Activated T-helper 9 cell treated with anti-CD3 and anti-CD28 coated beads, Interleukin-2, amount 50 U/mL, for 16 hours (primary cell): ENCODE measurements around the gene STRA6.
"Not testable (repeated sequence)": the region's sequence is repeated elsewhere in the genome, so short reads cannot be mapped to it uniquely, and the experiment has no call there.

Source experiments
- DNase-seq: peaks from one replicate; pipeline ENCODE4 v3.0.0-alpha.2; 2020; ENCODE audit warnings: low read depth

Gene STRA6

DNA sequence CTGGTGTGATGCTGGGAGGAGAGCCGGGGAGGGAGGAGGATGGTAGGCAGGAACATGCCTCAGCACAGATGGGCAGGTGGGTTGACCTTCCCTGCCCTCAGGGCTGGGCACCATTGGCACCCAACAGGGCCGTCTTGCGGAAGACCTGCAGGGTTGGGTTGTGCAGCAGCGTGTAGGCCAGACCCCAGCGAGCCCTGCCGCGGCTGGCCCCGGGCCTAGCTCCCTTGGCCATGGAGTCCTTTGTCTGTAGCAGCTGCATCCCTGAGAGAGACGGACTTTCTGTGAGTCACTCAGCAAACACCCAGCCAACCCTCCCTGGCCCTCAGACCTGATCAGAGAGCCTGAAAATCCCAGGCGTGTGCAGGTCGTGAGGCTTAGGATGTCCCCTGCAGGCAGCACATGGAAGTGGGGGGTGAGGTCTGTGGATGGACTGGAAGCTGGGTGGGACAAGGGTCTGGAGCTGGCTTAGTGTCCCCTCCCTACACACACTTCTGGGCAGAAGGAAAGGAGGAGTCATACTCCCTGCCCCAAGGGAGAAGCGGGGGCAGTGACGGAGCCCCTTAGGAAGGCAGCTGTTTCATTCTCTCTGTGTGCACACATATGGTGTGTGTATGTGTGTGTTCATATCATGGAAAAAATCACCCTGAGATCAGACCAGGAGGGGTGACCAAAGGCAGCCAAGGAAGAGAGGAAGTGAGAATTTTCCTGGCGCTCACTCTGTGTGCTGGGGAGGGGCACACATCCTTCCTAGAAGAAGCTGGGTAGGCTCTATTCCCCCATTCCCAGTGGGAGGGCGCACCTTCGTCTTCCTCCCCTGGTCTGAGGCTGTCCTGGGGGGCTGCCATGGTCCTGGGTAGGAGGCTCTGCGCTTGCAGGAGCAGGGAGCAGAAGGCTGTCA lies 22.4 kb downstream of the STRA6 start:
- no peak for DNase-seq

DNA sequence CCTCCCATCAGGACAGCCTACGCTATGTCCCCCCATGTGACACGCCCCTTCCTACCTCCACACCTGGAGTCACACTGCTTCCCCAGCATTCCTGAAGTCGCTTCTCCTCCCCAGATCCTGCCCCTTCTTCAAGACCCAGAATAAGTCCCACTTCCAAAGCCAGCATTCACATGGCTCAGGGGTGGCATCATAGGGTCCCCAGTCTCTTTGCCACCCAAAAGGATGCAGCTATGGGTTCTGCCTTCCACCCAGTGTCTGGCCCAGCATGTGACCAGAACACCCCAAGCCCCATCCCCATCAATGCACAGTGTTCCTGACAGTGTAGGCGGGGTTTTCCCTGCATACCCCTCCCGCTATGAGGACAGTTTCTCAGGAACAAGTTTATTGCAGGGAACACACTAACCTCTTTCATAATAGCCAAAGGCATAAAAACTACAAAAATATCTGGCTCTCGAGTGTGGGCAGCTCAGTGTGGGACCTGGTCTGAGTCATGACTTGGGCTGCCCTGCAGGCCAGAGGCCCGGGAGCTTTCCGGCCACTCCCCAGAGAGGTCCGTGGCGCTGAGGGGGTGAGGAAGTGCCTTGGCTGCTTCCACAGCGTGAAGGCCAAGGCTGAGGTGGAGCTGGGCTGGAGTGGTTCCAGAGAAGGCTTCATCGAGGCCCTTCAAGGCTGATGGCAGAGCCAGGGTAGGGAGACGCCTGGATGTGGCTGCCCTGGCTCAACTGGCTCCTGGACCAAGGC lies 23.3 kb downstream of the STRA6 start:
- DNase-seq = no peak

DNA sequence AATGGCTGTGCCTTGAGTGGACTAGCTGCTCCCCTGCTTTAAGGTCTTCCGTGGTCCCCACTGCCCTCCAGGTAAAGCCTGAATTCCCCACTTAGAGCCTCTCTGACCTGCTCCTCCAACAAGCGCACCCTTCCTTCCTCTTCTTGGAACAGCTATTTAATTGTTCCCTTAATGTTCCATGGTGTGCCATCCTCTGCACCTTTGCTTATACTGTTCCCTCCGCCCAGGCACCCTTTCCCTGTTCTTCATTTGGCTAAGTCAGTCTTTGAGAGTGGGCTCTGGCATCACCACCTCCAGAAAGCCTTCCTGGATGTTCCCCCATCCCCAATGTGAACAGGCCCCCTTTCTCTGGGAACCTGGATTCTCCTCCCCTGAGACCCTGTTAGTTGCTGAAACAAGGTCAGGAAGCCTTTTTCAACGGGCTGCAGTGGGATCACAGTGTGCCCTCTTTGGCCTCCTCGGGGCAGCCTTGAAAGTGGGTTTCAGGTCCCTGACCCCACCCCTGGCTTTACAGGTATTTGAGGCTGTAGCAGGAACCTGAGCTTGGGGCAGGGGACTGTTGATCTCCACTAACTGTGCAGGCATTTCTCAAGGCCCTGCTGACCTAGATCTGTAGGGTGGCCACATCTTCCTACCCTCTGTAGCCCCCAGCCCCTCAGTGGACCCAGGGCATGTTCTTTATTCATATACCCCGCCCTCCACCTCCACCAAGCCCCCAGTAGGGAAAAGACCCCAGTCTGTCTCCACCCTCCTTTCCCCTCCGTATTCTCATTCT lies 24.1 kb downstream of the STRA6 start:
- DNase-seq = no peak

DNA sequence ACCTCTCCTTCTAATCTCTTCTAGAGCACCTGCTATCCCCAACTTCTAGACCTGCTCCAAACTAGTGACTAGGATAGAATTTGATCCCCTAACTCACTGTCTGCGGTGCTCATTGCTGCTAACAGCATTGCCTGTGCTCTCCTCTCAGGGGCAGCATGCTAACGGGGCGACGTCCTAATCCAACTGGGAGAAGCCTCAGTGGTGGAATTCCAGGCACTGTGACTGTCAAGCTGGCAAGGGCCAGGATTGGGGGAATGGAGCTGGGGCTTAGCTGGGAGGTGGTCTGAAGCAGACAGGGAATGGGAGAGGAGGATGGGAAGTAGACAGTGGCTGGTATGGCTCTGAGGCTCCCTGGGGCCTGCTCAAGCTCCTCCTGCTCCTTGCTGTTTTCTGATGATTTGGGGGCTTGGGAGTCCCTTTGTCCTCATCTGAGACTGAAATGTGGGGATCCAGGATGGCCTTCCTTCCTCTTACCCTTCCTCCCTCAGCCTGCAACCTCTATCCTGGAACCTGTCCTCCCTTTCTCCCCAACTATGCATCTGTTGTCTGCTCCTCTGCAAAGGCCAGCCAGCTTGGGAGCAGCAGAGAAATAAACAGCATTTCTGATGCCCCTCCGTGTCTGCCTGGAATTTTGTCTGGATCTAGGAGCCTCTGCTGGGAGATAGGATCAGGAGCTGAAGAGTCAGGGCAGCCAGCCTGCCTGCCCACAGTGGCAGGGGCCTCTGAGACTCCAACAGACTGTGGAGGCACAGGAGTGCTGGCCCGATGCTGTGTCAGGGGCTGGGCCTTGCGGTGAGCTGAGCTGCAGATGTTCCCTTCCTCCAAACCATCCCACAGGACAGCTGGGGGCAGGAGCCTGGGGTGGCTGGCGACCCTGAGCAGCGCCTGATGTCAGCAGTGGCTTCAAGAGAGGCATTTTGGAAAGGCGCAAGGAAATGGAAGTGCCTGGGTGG lies 26.0 kb downstream of the STRA6 start:
- DNase-seq = no peak

DNA sequence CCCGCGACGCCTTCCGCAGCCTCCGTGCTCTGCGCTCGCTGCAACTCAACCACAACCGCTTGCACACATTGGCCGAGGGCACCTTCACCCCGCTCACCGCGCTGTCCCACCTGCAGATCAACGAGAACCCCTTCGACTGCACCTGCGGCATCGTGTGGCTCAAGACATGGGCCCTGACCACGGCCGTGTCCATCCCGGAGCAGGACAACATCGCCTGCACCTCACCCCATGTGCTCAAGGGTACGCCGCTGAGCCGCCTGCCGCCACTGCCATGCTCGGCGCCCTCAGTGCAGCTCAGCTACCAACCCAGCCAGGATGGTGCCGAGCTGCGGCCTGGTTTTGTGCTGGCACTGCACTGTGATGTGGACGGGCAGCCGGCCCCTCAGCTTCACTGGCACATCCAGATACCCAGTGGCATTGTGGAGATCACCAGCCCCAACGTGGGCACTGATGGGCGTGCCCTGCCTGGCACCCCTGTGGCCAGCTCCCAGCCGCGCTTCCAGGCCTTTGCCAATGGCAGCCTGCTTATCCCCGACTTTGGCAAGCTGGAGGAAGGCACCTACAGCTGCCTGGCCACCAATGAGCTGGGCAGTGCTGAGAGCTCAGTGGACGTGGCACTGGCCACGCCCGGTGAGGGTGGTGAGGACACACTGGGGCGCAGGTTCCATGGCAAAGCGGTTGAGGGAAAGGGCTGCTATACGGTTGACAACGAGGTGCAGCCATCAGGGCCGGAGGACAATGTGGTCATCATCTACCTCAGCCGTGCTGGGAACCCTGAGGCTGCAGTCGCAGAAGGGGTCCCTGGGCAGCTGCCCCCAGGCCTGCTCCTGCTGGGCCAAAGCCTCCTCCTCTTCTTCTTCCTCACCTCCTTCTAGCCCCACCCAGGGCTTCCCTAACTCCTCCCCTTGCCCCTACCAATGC lies 27.1 kb downstream of the STRA6 start:
- DNase-seq = no peak

DNA sequence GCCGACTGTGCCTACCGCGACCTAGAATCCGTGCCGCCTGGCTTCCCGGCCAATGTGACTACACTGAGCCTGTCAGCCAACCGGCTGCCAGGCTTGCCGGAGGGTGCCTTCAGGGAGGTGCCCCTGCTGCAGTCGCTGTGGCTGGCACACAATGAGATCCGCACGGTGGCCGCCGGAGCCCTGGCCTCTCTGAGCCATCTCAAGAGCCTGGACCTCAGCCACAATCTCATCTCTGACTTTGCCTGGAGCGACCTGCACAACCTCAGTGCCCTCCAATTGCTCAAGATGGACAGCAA lies 27.7 kb downstream of the STRA6 start:
- no peak for DNase-seq

DNA sequence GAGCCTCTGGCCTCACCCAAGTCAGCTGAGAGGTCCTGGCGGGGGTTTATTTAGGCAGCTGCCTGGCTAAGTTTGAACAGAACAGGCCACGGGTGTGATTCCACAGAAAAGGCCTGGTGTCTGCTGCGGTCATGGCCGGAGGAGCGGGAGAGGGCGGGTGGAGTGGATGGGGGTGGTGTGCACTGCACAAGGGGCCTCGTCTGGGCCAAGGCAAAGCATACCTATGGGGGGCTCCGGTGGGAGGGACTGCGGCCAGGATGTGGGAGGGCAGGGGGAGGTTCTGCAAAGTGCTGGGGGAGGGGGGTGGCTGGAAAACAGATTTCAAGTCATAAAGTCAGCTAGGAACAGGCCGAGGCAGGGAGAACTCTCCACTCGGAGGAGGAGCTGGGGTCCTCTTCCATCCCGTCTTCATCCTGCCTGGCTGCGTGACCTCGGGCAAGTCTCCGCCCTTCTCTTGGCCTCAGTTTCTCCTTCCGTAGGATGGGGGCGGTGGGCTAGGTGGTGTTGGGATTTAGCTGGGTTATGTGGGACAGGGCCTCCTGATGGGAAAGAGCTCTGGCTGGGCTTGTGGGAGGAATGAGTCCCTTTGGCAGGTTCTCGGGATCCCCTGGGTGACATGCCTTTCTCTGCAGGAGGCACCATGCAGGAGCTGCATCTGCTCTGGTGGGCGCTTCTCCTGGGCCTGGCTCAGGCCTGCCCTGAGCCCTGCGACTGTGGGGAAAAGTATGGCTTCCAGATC lies 28.2 kb downstream of the STRA6 start:
- no peak for DNase-seq

DNA sequence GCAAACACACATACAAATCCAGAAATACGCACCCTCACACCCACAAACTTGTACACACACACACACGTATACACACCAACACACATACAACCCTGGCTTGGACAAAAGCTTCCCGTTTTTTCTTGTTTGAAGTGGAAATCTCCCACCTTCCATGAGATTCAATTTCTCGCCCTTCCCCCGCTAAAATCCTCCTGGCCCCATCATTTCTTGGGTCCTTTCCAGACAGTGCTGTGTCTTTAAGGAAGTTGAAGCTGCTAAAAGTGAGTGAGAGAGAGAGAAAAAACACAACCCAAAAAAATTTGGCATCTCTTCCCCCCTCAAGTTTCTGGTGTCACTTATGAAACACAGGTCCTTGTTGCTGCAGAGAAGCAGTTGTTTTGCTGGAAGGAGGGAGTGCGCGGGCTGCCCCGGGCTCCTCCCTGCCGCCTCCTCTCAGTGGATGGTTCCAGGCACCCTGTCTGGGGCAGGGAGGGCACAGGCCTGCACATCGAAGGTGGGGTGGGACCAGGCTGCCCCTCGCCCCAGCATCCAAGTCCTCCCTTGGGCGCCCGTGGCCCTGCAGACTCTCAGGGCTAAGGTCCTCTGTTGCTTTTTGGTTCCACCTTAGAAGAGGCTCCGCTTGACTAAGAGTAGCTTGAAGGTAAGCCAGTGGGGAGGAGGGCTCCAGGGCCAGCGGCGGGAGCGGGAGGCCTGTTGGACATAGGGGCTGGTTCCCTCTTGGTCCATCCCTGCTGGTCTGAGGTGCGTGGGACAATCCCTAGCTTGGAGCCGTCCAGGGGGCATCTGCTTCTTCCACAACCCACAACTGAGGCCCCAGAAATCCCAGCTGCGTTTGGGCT lies 29.0 kb downstream of the STRA6 start, which contains the start of gene ISLR:
Gene ISLR, plus strand, starts transcription at position 331 of the 839 bp plus-strand sequence. CDS start 1,149 bp downstream, outside the sequence.
- DNase-seq = no peak

DNA sequence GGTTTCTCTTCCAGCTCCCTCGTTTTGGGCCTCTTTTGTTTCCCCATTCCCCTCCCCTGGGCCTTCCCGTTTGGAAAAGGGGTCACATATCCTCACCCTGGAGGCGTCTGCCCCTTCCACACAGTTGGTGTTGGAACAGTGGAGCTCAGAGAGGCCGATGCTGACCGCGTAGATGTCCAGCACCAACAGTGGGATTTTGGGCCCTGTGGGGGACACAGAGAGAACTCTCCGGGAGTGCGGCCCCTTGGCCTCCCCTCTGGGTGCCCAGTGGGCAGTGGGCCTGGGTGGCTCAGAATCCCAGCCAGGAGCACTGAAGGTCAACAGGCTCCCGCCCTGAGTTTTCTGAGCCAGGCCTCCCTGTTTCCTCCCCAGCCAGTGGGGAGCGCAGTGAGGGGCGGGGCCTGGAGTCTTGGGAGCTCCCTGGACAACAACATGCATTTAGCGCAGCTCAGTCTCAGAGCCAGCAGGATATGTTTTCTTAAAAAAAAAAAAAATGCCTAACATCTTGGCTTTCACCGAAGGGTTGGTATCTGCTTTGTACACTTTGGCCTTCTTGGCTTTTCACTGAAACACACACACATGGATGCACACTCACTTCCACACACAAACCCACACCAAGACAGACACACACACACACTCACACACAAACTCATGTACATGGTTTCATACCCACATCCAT lies 29.7 kb downstream of the STRA6 start:
- DNase-seq = no peak

DNA sequence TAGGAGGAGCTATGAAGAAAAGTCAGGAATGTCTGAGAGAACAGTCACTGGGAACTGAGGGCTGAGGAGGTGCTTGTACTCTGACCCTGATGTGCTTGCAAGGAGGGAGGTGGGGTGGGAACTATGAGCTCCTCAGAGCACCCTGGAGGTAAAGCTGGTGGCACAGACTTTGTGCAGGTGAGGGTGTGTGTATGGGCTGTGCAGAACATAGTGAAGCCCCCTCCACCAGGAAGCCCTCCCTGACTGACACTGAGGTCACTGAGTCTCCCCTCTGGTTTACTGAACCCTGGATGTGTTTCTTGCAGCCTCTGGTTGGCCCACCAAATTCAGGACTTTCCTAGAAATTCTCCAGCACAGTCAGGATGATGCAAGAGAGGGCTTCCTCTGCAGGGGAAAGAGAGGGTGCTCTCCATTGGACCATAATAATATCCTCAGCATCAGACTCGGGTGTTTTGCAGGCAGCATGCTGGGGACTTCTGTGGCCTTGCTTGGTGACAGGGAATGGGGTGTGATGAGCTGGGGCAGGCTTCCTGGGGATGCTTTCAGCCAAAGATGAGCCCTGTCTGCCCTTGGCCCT lies 30.5 kb downstream of the STRA6 start:
- DNase-seq = no peak

DNA sequence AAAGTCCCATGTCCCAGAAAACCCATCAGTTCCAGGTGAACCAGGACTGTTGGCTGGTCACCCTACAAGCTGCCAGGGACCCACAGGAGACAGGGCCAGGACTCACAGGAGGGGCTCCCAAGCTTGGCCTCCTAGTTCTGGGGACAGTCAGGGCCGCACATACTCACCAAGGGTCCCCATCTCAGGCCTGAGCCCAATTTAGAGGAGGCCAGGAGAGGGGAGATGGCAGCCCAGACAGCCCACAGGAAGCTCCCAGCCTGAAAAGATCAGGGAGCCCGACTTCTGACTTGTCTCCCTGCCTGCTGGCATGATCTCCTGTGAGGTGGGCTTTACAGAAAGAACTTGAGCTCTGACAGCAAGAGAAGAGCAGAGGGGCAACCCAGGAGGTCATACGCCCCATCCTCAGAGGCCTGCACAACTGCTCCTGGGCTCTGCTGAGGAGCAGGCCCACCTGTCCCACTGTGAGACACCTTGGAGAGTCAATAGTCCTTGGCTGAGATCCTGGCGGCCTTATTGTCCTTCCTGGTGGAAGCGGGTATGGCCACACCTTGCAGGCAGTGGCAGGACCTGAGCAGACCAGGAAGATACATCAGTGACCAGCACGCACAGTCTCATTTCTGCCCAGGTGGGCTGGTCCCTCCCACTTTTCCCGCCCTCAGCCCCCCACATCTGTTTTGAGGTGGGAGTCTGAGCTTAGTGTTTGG lies 31.6 kb downstream of the STRA6 start:
- no peak for DNase-seq

DNA sequence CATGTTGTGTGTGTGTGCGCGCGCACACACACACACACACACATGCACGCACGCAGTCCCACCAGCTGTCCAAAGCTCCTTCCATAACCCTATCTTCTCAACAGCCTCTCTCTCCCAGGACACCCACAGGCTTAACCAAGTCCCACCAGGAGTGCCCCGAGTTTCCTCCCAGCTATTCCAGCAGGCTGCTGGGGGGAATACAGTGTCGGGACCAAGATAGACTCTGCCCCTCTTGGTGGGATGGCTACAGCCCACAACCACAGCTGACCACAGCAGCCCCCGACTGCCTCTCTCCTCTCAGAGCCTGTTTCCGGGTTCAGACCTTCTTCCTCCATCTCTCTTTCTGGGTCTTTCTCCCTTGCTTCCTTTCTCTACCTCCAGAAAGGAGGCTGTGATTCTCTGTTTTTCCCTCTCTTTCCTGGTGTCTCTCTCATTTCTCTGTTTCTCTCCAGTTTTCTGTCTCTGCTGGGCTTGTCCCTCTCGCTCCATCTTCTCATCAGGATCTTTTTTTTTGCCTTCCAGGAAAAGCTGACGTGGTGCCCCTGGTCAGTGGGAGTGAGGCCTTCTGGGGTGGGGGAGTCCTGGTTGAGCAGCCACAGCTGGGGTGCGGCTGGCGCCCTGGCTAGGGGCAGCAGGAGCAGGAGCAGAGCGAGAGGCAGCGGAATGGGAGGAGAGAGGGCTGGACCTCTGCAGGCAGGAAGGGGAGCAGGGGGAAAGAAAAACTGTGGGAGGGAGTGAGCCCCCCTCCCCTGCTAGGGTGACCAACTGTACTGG lies 32.3 kb downstream of the STRA6 start:
- no peak for DNase-seq

DNA sequence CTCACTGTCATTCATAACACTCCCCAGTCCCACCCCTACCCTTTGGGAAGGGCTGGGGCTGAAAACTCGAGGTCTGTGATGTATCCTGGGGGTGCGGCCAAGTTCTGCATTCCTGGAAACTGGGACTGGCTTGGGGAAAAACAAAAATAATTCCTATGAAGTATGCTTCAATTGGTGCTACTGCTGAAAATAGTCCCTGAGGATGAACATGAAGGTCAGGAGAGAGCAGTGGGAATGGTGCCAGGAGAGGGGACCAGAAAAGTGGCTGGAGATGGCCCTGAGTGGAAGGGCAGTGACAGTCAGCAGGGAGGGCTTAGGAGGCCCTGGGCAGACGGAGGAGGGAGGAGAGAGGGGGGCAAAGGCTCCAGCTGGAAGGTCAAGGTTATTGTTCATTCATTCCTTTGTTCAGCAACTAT lies 33.9 kb downstream of the STRA6 start:
- DNase-seq = no peak

DNA sequence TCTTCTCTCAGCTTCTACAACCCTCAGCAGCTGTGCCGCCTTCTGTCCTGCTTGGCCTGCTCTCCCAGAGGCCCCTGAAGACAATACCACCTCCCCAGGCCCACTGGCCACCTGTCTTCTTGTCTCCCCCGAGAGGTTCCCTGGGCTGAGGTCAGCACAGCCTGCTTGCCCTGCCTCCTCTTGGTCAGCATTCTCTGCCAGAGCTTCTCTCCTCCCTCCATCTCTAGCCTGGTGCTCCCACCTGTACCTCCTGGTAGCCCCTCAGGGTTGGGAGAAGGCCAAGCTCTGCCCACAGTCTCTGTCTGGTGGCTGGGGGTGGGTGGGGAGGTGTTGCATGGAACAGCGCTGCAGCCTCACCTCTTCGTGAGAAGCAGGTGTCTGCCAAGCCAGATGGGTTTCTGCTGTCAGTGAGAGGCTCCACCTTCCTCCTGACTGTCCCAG lies 34.7 kb downstream of the STRA6 start:
- no peak for DNase-seq

DNA sequence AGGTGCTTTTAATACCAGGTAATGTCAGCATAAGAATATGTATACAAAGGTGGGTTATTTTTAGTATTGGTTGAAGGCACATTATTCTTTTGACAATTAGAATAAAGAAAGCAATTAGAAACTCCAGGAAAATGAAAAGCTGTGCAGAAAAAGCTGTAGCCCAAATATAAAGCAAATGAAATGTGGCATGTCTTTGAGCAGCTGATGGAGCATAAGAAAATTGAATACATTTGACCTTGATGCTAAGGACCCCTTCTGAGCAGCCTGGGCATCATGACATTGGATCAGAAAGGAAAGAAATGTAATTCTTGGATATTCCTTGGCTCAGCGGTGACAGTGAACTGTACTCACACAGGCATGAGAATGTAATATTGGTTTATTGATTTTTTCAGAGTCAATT lies 37.1 kb downstream of the STRA6 start:
- DNase-seq = no peak

DNA sequence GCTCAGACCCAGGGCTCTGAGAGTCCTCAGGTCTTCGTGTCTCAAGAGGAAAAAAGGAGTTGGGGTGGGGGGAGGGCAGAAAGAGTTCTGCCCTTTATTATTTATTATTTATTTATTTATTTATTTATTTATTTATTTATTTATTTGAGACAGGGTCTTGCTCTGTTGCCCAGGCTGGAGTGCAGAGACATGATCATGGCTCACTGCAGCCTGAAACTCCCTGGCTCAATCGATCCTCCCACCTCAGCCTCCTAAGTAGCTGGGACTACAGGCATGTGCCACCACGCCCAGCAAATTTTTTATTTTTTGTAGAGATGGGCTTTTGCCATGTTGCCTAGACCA lies 40.4 kb downstream of the STRA6 start:
- not testable (repeated sequence) for DNase-seq
